Caco-2 (cell line): Measurements from ENCODE around the gene TRAF4. TPM values are rescaled to one million over a fixed set of nuclear protein-coding genes. Genes with fewer than 3 reads are reported as not detected.
A peak's percentile ranks its signal among the peaks of the same experiment; 100 is the strongest.

Source experiments
- BruUV-seq: library from RNA; stranded (reverse); fragments of 400-500 nt; replicated peaks from 2 replicates; lab custom pipeline; 2021; lab: Mats Ljungman, UMichigan
- CTCF ChIA-PET: fragments of 300-600 bp; sonication (Branson Sonifier 250); formaldehyde crosslinking; loops from one replicate; lab custom pipeline; 2022; ENCODE audit warnings: antibody characterized with exemption; lab: Charles Lee
- POLR2A ChIA-PET: fragments of 300-600 bp; sonication (Branson Sonifier 250); formaldehyde crosslinking; loops from one replicate; lab custom pipeline; 2022; ENCODE audit warnings: antibody characterized with exemption; lab: Charles Lee
- DNase-seq, 2 experiments: peaks; one replicate each; pipeline versions ENCODE4 v3.0.0 to v3.0.0-alpha.2; 2020 to 2022
- H3K27me3 ChIP-seq: replicated peaks from 2 replicates; pipeline ENCODE4 v1.6.0; 2011; ENCODE audit warnings: low read length; ENCODE audit not compliant: control insufficient read depth, insufficient read depth
- H3K36me3 ChIP-seq: 2 replicates; pipeline ENCODE4 v1.5.1; 2011; ENCODE audit warnings: low read length; ENCODE audit not compliant: control insufficient read depth, insufficient read depth
- H3K4me1 ChIP-seq: fragments of 250-450 bp; sonication (Bioruptor Pico); 2 replicates; pipeline ENCODE4 v1.5.1; 2020; ENCODE audit warnings: mild to moderate bottlenecking
- H3K4me3 ChIP-seq: 2 replicates; pipeline ENCODE4 v1.5.1; 2011; ENCODE audit warnings: low read depth, mild to moderate bottlenecking, control low read depth, low read length
- H3K9me3 ChIP-seq: fragments of 250-450 bp; sonication (Bioruptor Pico); 2 replicates; pipeline ENCODE4 v1.5.1; 2020; ENCODE audit warnings: mild to moderate bottlenecking, moderate library complexity
- H3K27ac Mint-ChIP-seq: one replicate; pipeline ENCODE4 v1.8.0; 2022; ENCODE audit warnings: mixed read lengths; ENCODE audit not compliant: unreplicated experiment
- H3K27me3 Mint-ChIP-seq: one replicate; pipeline ENCODE4 v1.8.0; 2022; ENCODE audit warnings: mixed read lengths; ENCODE audit not compliant: insufficient read depth, unreplicated experiment
- H3K36me3 Mint-ChIP-seq: one replicate; pipeline ENCODE4 v1.8.0; 2022; ENCODE audit warnings: mild to moderate bottlenecking, mixed read lengths; ENCODE audit not compliant: insufficient read depth, unreplicated experiment
- H3K4me1 Mint-ChIP-seq: one replicate; pipeline ENCODE4 v1.8.0; 2022; ENCODE audit warnings: low read depth, mixed read lengths; ENCODE audit not compliant: unreplicated experiment
- H3K4me3 Mint-ChIP-seq: one replicate; pipeline ENCODE4 v1.8.0; 2022; ENCODE audit warnings: mild to moderate bottlenecking, moderate library complexity, mixed read lengths; ENCODE audit not compliant: unreplicated experiment
- H3K9me3 Mint-ChIP-seq: one replicate; pipeline ENCODE4 v1.8.0; 2022; ENCODE audit warnings: mixed read lengths; ENCODE audit not compliant: unreplicated experiment
- CTCF ChIP-seq, 2 experiments: fragments of 200-600 bp in 1 of 2; IDR thresholded peaks; 1 replicate in 1 of 2; 2 replicates in 1 of 2; pipeline versions ENCODE4 v1.5.1 to v1.8.0; 2011 to 2022; ENCODE audit warnings: antibody characterized with exemption in 1 of 2, control low read depth in 1 of 2, inconsistent platforms in 1 of 2, low read depth in 1 of 2, low read length in 1 of 2, mild to moderate bottlenecking in 1 of 2, moderate library complexity in 1 of 2; ENCODE audit not compliant: insufficient read depth in 1 of 2, severe bottlenecking in 1 of 2, unreplicated experiment in 1 of 2
- intact Hi-C: fragments of 100-400 bp; cut with micrococcal nuclease; formaldehyde crosslinking; loops from one replicate; pipeline ENCODE4 v1.10.0; 2022; ENCODE audit not compliant: unreplicated experiment
- total RNA-seq: library from RNA; stranded (reverse); gene quantifications from 2 replicates; pipeline ENCODE4 v1.2.3, GENCODE V29; 2022

Gene TRAF4
- total RNA-seq, 1 experiment from 2014 or later: 140 TPM

DNA sequence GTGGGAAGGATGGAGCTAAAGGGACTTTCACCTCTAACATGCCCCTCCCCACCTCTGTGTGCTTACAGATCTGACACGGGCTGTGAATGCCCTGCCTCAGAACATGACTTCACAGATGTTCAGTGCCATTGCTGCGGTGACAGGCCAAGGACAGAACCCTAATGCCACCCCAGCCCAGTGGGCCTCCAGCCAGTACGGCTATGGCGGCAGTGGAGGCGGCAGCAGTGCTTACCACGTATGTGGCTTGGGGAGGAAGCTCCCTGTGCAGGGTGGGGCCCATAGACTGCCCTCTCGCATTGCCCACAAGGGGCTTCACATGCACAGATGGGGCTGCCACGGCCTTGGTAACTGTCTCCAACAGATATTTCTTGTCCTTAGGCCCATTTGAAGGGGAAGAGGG, 43.5 kb upstream of the TRAF4 start:
- ChIA-PET POLR2A (interaction anchor here (0.6 to 3.7 kb wide), 2 partner anchors 11 to 19 kb away, joined by 4 to 29 read pairs; partner anchors contain the start of genes PROCA1 and RPL23A), CTCF (no interaction called here)
- Mint-ChIP-seq H3K36me3 (peaks cover 90% of the 10 kb centered on the region), H3K27me3 (no peaks in the 10 kb centered on the region), H3K4me3 (no peak overlapping the region), H3K9me3 (no peaks in the 10 kb centered on the region), H3K4me1 (peaks cover 26% of the 10 kb centered on the region), H3K27ac (no peak overlapping the region)
- Histone ChIP-seq H3K9me3 (no peaks in the 10 kb centered on the region), H3K36me3 (peaks cover 25% of the 10 kb centered on the region), H3K4me1 (peaks cover 31% of the 10 kb centered on the region), H3K4me3 (no peak overlapping the region), H3K27me3 (no peaks in the 10 kb centered on the region)
- DNase-seq: no peak
- BruUV-seq: no TSS peak
- TF ChIP-seq CTCF (IDR thresholded peaks at IDR 0.05; ENCODE audit: insufficient read depth in 1 of 2, low read depth in 1 of 2, low read length in 1 of 2, severe bottlenecking in 1 of 2, unreplicated experiment in 1 of 2): no peak
- intact Hi-C loops: no loop called here

DNA sequence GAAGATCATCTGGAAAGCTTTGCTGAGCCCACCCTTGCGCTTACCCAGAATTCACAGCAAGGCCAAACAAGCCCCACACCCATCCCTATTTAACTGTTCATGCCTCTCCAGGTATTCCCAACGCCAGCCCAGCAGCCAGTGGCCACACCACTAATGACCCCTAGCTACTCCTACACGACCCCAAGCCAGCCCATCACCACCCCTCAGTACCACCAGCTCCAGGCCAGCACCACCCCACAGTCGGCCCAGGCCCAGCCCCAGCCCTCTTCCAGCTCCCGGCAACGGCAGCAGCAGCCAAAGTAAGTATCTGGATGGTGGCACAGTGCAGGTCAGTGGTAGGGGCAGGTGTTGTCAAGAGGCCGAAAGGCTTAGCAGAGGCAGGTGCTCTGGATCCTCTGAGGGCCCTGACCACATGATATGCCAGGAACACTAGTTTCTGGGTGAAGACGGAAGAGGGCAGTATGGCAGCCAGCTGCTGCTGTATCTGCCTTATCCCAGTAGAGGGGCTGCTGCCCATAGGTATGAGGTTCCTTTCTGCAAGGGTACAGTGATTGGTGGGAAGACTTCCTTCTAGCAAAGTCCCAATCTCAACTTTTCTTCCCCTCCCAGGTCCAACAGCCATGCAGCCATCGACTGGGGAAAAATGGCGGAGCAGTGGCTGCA, 42.9 kb upstream of the TRAF4 start:
- intact Hi-C loops: no loop called here
- no peak overlapping the region for H3K27ac Mint-ChIP-seq
- BruUV-seq: no TSS peak
- no peaks in the 10 kb centered on the region for H3K9me3 Mint-ChIP-seq
- H3K4me1 Mint-ChIP-seq: peaks cover 26% of the 10 kb centered on the region
- H3K36me3 Mint-ChIP-seq: peaks cover 90% of the 10 kb centered on the region
- Histone ChIP-seq H3K4me1 (peaks cover 31% of the 10 kb centered on the region), H3K36me3 (peaks cover 24% of the 10 kb centered on the region), H3K9me3 (no peaks in the 10 kb centered on the region), H3K4me3 (no peak overlapping the region), H3K27me3 (no peaks in the 10 kb centered on the region)
- no peak for TF ChIP-seq CTCF (IDR thresholded peaks at IDR 0.05; ENCODE audit: insufficient read depth in 1 of 2, low read depth in 1 of 2, low read length in 1 of 2, severe bottlenecking in 1 of 2, unreplicated experiment in 1 of 2)
- POLR2A ChIA-PET: interaction anchor here (1.9 kb wide), 1 partner anchor 19 kb away, joined by 9 read pairs; the partner anchor contains the start of gene RPL23A
- no peaks in the 10 kb centered on the region for H3K27me3 Mint-ChIP-seq
- CTCF ChIA-PET: no interaction called here
- no peak for DNase-seq
- no peak overlapping the region for H3K4me3 Mint-ChIP-seq

DNA sequence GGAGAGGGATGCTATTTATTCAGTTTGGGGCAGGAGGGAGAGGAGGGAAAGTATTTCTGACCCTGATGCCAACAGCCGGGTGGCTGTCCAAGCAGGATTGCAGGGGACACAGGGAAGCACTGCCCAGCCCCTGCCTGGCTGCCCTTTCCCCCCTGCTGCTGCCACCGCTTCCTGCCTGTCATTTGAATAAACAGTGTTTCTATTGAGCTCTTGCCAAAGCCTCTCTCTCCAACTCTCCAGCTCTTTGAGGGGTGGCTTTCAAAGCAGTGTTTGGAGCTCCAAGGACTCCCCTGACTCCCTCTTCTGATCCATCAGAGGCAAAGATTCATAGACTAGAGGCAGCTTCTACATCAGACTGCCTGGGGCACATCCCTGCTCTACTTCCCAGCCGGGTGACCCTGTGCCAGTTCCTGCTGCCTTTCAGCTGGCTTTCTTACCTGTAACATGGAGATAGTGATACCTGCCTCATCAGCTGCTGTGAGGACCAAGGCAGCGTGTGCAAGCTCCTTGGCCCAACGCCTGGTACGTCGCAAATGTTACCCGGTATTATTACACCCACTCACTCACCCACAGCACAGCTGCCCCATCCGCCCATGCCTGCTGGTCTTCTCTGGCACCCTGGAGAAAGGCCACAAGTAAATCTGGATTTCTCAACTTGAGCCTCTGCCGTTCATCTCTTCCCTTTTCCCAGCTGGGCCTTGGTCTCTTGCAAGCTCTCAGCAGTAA, 41.6 kb upstream of the TRAF4 start:
- no TSS peak for BruUV-seq
- H3K9me3 Mint-ChIP-seq: no peaks in the 10 kb centered on the region
- Histone ChIP-seq H3K4me3 (no peak overlapping the region), H3K4me1 (peaks cover 25% of the 10 kb centered on the region), H3K27me3 (no peaks in the 10 kb centered on the region), H3K36me3 (peaks cover 22% of the 10 kb centered on the region), H3K9me3 (no peaks in the 10 kb centered on the region)
- no peak overlapping the region for H3K4me3 Mint-ChIP-seq
- intact Hi-C loops: no loop called here
- peaks cover 84% of the 10 kb centered on the region for H3K36me3 Mint-ChIP-seq
- DNase-seq: no peak
- peak overlapping the region; percentile 77 for H3K27ac Mint-ChIP-seq
- H3K4me1 Mint-ChIP-seq: peaks cover 18% of the 10 kb centered on the region
- H3K27me3 Mint-ChIP-seq: no peaks in the 10 kb centered on the region
- CTCF ChIA-PET: no interaction called here
- no peak for TF ChIP-seq CTCF (IDR thresholded peaks at IDR 0.05; ENCODE audit: insufficient read depth in 1 of 2, low read depth in 1 of 2, low read length in 1 of 2, severe bottlenecking in 1 of 2, unreplicated experiment in 1 of 2)
- POLR2A ChIA-PET: interaction anchor here (0.6 to 1.9 kb wide), 2 partner anchors 18 to 52 kb away, joined by 3 to 9 read pairs; partner anchors contain the start of gene RPL23A
